SK-N-SH treated with all-trans-retinoic acid at 6 μM for 48 hours (cell line): Measurements from ENCODE around the gene IMP4.

ENCODE experiments used
- ZNF8 ChIP-seq: fragments of 450-650 bp; formaldehyde crosslinking; IDR thresholded peaks from 2 replicates; pipeline ENCODE4 v1.5.0; 2020; ENCODE audit warnings: mild to moderate bottlenecking, moderate library complexity
- TF ChIP-seq, protein P1 (sequence below): fragments of 250-450 bp; sonication (Bioruptor Pico); IDR thresholded peaks from 2 replicates; pipeline ENCODE4 v1.8.0; 2021; ENCODE audit warnings: low read depth, mild to moderate bottlenecking, moderate library complexity, borderline replicate concordance

DNA sequence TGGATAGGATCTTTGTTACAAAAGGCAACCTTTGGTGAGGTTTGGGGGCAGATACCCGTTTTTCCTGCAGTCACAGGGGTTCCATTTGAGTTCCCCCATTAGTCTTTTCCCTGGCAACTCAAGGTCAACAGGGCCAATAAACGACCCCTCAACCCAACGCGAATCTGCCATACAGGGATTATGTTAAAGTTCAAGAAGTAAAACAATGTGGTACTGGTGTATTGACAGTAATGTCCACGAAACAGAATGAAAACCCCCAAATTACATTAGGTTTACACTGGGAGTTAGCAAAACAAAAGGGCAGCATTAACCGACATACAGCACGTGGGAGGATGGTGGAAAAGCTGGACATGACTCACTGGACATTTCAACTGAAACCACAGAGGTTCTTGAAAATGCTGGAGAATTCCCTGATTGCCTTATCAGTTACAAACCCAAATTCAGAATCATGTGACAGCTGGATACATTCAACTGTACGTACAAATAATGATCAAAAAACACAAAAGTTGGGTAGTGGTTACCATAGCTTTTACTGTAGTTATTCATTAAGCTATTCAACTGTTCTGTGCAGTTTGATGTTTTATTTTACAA, 4.9 kb upstream of the IMP4 start:
- TF ChIP-seq, protein P1, sequence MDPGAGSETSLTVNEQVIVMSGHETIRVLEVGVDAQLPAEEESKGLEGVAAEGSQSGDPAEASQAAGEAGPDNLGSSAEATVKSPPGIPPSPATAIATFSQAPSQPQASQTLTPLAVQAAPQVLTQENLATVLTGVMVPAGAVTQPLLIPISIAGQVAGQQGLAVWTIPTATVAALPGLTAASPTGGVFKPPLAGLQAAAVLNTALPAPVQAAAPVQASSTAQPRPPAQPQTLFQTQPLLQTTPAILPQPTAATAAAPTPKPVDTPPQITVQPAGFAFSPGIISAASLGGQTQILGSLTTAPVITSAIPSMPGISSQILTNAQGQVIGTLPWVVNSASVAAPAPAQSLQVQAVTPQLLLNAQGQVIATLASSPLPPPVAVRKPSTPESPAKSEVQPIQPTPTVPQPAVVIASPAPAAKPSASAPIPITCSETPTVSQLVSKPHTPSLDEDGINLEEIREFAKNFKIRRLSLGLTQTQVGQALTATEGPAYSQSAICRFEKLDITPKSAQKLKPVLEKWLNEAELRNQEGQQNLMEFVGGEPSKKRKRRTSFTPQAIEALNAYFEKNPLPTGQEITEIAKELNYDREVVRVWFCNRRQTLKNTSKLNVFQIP (CRISPR knock-in tag) = no peak
- TF ChIP-seq ZNF8 (CRISPR knock-in tag) = no peak
